K562 (cell line): ENCODE data around the gene PKLR. TPM values are rescaled to one million over a fixed set of nuclear protein-coding genes. Genes with fewer than 3 reads are reported as not detected.

ENCODE experiments used
- C11orf30 ChIP-seq: fragments of 450-650 bp; IDR thresholded peaks from 2 replicates; pipeline ENCODE4 v1.6.1; 2016; ENCODE audit warnings: low read depth, mild to moderate bottlenecking
- CC2D1A ChIP-seq: fragments of 450-650 bp; IDR thresholded peaks from 2 replicates; pipeline ENCODE4 v1.6.1; 2017; ENCODE audit warnings: mild to moderate bottlenecking
- CHD2 ChIP-seq: IDR thresholded peaks from 2 replicates; pipeline ENCODE4 v1.6.1; 2011; ENCODE audit warnings: low read depth, low read length
- GTF2E2 ChIP-seq: fragments of 200-800 bp; sonication (Bioruptor generic); IDR thresholded peaks from 2 replicates; pipeline ENCODE4 v1.6.1; 2016; ENCODE audit warnings: missing genetic modification characterization, missing compliant biosample characterization
- HDAC2 ChIP-seq: fragments of 450-650 bp; IDR thresholded peaks from 2 replicates; pipeline ENCODE4 v1.6.1; 2016; ENCODE audit warnings: mild to moderate bottlenecking
- HOXB6 ChIP-seq: fragments of 250-450 bp; sonication (Bioruptor Pico); IDR thresholded peaks from 2 replicates; pipeline ENCODE4 v1.5.1; 2022; ENCODE audit warnings: mild to moderate bottlenecking, borderline replicate concordance
- JUNB ChIP-seq: fragments of 450-650 bp; formaldehyde crosslinking; conservative IDR thresholded peaks from 2 replicates; pipeline ENCODE4 v1.4.0; 2020; ENCODE audit warnings: mild to moderate bottlenecking
- MAFF ChIP-seq: IDR thresholded peaks from 2 replicates; pipeline ENCODE4 v1.6.1; 2012; ENCODE audit warnings: low read length, improper control_type of control experiment
- NFATC3 ChIP-seq: fragments of 450-650 bp; IDR thresholded peaks from 2 replicates; pipeline ENCODE4 v1.6.1; 2017; ENCODE audit warnings: mild to moderate bottlenecking
- PTBP1 ChIP-seq: fragments of 200-400 bp; formaldehyde crosslinking; IDR thresholded peaks from 2 replicates; pipeline ENCODE4 v1.6.1; 2017; ENCODE audit warnings: low read depth, low read length
- TCF7L2 ChIP-seq: fragments of 150-350 bp; IDR thresholded peaks from 2 replicates; pipeline ENCODE4 v1.6.1; 2016; ENCODE audit warnings: low read depth, mild to moderate bottlenecking, low read length, moderate library complexity
- ZNF668 ChIP-seq: fragments of 250-450 bp; sonication (Bioruptor Pico); IDR thresholded peaks from 2 replicates; pipeline ENCODE4 v1.8.0; 2022; ENCODE audit warnings: mild to moderate bottlenecking, inconsistent platforms
- polyA plus RNA-seq, 8 experiments: library from polyadenylated mRNA; depleted of rRNA in 4 of 8; stranded (reverse) in 5 of 8; unstranded in 3 of 8; fragments of >200 nt; fragmentation: Nextera tagmentation in 2 of 8; fragmentation: Illumina TruSeq in 1 of 8; extraction: Ambion mirVana in 2 of 8; extraction: Trizol in 1 of 8; gene quantifications; 2 replicates each; pipeline versions ENCODE4 v1.2.1 to v1.2.3, GENCODE V29; 2011 to 2014; ENCODE audit warnings: inconsistent platforms in 1 of 8, missing spikeins in 1 of 8
- total RNA-seq, 7 experiments: library from RNA; depleted of rRNA in 6 of 7; stranded (reverse); fragments of >200 nt in 6 of 7; fragmentation: Illumina TruSeq in 2 of 7; extraction: Trizol in 2 of 7; gene quantifications; 2 replicates each; pipeline versions ENCODE4 v1.2.1 to v1.2.3, GENCODE V29; 2011 to 2021; ENCODE audit warnings: low replicate concordance in 1 of 7
- TF ChIP-seq, protein P1 (sequence below), 2 experiments: fragments of 450-650 bp; formaldehyde crosslinking in 1 of 2; IDR thresholded peaks; 2 replicates each; pipeline versions ENCODE4 v1.4.0 to v1.6.1; 2014 to 2020; ENCODE audit warnings: mild to moderate bottlenecking in 2 of 2, borderline replicate concordance in 1 of 2, low read depth in 1 of 2
- TF ChIP-seq, protein P2 (sequence below): fragments of 450-650 bp; IDR thresholded peaks from 2 replicates; pipeline ENCODE4 v1.6.1; 2016
- TF ChIP-seq, protein P3 (sequence below), 2 experiments: IDR thresholded peaks in 1 of 2; conservative IDR thresholded peaks in 1 of 2; 2 replicates each; pipeline ENCODE4 v1.6.1; 2016; ENCODE audit warnings: low read depth in 2 of 2, mild to moderate bottlenecking in 1 of 2, missing compliant biosample characterization in 1 of 2, missing genetic modification characterization in 1 of 2, moderate library complexity in 1 of 2
- TF ChIP-seq, protein P4 (sequence below): fragments of 250-450 bp; sonication (Bioruptor Pico); IDR thresholded peaks from 2 replicates; pipeline ENCODE4 v1.5.0; 2020; ENCODE audit warnings: mild to moderate bottlenecking

Gene PKLR
- total and polyA plus RNA-seq, 9 of the 15 experiments (the other 6 are each of a cell fraction or from before 2014, with no cell fraction given) = 10.7 to 78.4 (median 38.2) TPM

DNA sequence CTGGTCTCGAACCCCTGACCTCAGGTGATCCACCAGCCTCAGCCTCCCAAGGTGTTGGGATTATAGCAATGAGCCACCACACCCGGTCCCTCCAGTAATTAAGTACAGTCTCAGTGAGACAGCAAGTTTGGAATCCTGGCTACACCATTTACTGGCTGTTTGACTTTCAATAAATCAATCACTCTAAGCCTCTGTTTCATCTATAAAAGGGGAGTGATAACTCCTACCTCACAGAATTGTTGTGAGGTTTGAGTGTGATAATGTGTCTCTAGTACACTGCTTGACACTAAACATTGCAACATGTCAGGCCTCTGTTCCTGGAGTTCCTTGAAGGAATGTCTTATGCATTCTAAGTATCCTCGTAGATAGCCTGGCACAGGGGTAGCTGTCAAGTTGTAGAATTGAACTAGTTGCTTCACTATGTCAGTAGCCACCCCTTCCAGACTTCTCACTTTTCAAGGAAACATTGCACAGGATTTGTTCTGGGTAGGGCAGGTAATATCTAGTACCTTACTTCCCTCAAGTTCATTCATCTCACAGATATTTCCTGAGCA lies 58.4 kb downstream of the PKLR start (continued):
- TF ChIP-seq, protein P1, sequence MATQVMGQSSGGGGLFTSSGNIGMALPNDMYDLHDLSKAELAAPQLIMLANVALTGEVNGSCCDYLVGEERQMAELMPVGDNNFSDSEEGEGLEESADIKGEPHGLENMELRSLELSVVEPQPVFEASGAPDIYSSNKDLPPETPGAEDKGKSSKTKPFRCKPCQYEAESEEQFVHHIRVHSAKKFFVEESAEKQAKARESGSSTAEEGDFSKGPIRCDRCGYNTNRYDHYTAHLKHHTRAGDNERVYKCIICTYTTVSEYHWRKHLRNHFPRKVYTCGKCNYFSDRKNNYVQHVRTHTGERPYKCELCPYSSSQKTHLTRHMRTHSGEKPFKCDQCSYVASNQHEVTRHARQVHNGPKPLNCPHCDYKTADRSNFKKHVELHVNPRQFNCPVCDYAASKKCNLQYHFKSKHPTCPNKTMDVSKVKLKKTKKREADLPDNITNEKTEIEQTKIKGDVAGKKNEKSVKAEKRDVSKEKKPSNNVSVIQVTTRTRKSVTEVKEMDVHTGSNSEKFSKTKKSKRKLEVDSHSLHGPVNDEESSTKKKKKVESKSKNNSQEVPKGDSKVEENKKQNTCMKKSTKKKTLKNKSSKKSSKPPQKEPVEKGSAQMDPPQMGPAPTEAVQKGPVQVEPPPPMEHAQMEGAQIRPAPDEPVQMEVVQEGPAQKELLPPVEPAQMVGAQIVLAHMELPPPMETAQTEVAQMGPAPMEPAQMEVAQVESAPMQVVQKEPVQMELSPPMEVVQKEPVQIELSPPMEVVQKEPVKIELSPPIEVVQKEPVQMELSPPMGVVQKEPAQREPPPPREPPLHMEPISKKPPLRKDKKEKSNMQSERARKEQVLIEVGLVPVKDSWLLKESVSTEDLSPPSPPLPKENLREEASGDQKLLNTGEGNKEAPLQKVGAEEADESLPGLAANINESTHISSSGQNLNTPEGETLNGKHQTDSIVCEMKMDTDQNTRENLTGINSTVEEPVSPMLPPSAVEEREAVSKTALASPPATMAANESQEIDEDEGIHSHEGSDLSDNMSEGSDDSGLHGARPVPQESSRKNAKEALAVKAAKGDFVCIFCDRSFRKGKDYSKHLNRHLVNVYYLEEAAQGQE (IDR thresholded peaks at IDR 0.05; ENCODE audit: borderline replicate concordance) = no peak
- TF ChIP-seq, protein P1 (CRISPR knock-in tag; IDR thresholded peaks at IDR 0.05; ENCODE audit: low read depth) = no peak
- no peak for TF ChIP-seq CHD2
- no peak for TF ChIP-seq GTF2E2 (tag)
- TF ChIP-seq NFATC3 = no peak
- TF ChIP-seq, protein P2, sequence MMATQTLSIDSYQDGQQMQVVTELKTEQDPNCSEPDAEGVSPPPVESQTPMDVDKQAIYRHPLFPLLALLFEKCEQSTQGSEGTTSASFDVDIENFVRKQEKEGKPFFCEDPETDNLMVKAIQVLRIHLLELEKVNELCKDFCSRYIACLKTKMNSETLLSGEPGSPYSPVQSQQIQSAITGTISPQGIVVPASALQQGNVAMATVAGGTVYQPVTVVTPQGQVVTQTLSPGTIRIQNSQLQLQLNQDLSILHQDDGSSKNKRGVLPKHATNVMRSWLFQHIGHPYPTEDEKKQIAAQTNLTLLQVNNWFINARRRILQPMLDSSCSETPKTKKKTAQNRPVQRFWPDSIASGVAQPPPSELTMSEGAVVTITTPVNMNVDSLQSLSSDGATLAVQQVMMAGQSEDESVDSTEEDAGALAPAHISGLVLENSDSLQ = peak; percentile 70
- no peak for TF ChIP-seq PTBP1
- TF ChIP-seq MAFF = no peak
- no peak for TF ChIP-seq HOXB6 (CRISPR knock-in tag)
- TF ChIP-seq, protein P3, sequence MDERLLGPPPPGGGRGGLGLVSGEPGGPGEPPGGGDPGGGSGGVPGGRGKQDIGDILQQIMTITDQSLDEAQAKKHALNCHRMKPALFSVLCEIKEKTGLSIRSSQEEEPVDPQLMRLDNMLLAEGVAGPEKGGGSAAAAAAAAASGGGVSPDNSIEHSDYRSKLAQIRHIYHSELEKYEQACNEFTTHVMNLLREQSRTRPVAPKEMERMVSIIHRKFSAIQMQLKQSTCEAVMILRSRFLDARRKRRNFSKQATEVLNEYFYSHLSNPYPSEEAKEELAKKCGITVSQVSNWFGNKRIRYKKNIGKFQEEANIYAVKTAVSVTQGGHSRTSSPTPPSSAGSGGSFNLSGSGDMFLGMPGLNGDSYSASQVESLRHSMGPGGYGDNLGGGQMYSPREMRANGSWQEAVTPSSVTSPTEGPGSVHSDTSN (CRISPR knock-in tag; IDR thresholded peaks at IDR 0.05; ENCODE audit: low read depth) = no peak
- TF ChIP-seq, protein P3 (tag; conservative IDR thresholded peaks at IDR 0.05; ENCODE audit: low read depth) = peak; percentile 80
- TF ChIP-seq, protein P4, sequence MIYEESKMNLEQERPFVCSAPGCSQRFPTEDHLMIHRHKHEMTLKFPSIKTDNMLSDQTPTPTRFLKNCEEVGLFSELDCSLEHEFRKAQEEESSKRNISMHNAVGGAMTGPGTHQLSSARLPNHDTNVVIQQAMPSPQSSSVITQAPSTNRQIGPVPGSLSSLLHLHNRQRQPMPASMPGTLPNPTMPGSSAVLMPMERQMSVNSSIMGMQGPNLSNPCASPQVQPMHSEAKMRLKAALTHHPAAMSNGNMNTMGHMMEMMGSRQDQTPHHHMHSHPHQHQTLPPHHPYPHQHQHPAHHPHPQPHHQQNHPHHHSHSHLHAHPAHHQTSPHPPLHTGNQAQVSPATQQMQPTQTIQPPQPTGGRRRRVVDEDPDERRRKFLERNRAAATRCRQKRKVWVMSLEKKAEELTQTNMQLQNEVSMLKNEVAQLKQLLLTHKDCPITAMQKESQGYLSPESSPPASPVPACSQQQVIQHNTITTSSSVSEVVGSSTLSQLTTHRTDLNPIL (CRISPR knock-in tag) = no peak
- TF ChIP-seq HDAC2 = no peak
- TF ChIP-seq JUNB (CRISPR knock-in tag) = no peak
- TF ChIP-seq TCF7L2 = no peak
- no peak for TF ChIP-seq CC2D1A
- 0 out of 2 replicates have a peak, but pooled peaks have one; percentile 11 for TF ChIP-seq C11orf30
- no peak for TF ChIP-seq ZNF668 (CRISPR knock-in tag)
